ENCODE data around the gene CPNE7. TPM values are rescaled to one million over a fixed set of nuclear protein-coding genes. Genes with fewer than 3 reads are reported as not detected.
A peak's percentile ranks its signal among the peaks of the same experiment; 100 is the strongest.

The CPNE7 gene
- total and polyA plus RNA-seq, 2 of the 13 experiments (the other 11 are each of a cell fraction or from before 2014, with no cell fraction given), result 0.59 TPM; not detected in 1

DNA sequence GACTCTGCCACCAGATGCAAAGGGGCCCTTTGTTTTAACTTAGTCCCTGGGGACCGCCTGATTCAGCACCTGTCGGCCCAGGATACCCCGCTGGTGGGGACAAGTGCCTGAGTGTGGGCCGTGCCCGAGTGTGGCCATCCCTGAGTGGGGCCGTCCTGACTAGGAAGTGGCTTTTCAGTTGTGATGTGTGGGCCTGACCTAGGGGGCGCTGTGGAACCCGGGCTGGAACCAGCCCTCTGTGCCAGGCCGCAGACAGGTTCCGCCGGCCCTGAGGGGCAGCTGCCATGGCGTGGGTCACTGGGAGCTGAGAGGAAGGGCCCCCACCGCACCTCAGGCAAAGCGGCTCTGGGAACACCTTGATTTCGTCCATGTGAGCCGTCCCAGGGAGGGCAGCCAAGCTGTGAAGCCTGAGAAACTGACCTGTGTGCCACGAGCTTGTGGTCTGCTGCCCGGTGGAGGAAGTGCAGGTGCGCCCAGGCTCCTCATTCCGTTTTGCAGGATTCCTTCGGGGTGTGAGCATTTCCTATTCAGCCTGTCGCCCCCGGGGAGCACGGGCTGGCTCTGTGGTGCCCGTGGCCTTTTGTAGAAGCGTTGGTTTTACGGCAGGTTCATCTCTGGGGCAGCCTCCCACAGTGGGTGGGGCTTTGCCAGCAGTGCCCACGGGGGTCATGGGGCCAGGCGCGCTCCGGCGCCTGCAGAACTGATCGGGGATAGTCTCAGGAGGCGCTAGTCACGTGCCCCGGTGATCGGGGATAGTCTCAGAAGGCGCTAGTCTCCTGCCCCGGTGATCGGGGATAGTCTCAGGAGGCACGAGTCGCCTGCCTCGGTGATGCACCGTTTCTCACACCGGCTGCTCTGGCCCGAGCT, 9.8 kb upstream of the CPNE7 start:
- CTCF ChIA-PET (ENCODE audit: low intra/inter-chr PET ratio, low total read pairs), result no interaction called here
- no peak overlapping the region for H2AFZ ChIP-seq (ENCODE audit: low read length)
- peak; percentile 18 for ATAC-seq
- H3K27me3 ChIP-seq (ENCODE audit: control insufficient read depth in 1 of 2, insufficient read depth in 2 of 2, low read length in 2 of 2), result peaks cover 4 to 21% of the 10 kb centered on the region in 2 experiments; a peak in 3 of 5 replicates
- DNase-seq (ENCODE audit: low spot score), result peak; percentile 57
- peak overlapping the region in 1 of 3 experiments; percentile 50; a peak in 1 of 6 replicates for H3K4me3 ChIP-seq (replicated peaks in 1 of 3; ENCODE audit: insufficient read depth in 1 of 3, low read depth in 2 of 3, low read length in 3 of 3)
- peaks cover 57% of the 10 kb centered on the region for H3K4me1 ChIP-seq (ENCODE audit: insufficient read depth, low read length)
- in situ Hi-C loops (cut with HindIII; ENCODE audit: extremely low pct_ligation_motif_present, low pct_unique_long_range_greater_than_20kb) (no loop called here), intact Hi-C loops (cut with micrococcal nuclease; ENCODE audit: unreplicated experiment) (no loop called here)
- no peak for FAIRE-seq
- peaks cover 20% of the 10 kb centered on the region for H3K79me2 ChIP-seq (ENCODE audit: insufficient read depth, low read length)
- H3K9me3 ChIP-seq (ENCODE audit: low read length), result no peaks in the 10 kb centered on the region
- H3K27ac ChIP-seq (ENCODE audit: extremely low read length, insufficient read depth, low read length), result no peak overlapping the region
- WGBS (ENCODE audit: low lambda C conversion rate), result 18% methylated on average over 39 of the region's 46 CpGs
- BruUV-seq (replicated peaks), result no TSS peak
- peaks cover 57% of the 10 kb centered on the region for H4K20me1 ChIP-seq (ENCODE audit: insufficient read depth, low read length)
- peaks cover 23 to 35% of the 10 kb centered on the region in 2 experiments for H3K36me3 ChIP-seq (replicated peaks in 1 of 2; ENCODE audit: control insufficient read depth in 1 of 2, insufficient read depth in 2 of 2, low read length in 2 of 2)
- POLR2A ChIA-PET, result interaction anchor here (0.9 to 1.8 kb wide), 5 partner anchors 11 to 140 kb away, joined by 3 to 5 read pairs (median 4); partner anchors contain the start of gene CDK10
- H3K9ac ChIP-seq (ENCODE audit: insufficient read depth, low read depth, low read length), result peak overlapping the region; percentile 16; the same call in 1 of the 2 replicates
- peak overlapping the region; percentile 97 for H3K4me2 ChIP-seq (ENCODE audit: low read depth, low read length)
- TF ChIP-seq MIER2 (CRISPR knock-in tag; IDR thresholded peaks at IDR 0.05) (peak; percentile 29; the same call in 1 of the 2 replicates), ZNF121 (CRISPR knock-in tag; IDR thresholded peaks at IDR 0.05) (peak; percentile 65; the same call in 1 of the 2 replicates), KDM4B (CRISPR knock-in tag; IDR thresholded peaks at IDR 0.05) (peak; percentile 20; the same call in 1 of the 2 replicates), AGO2 (optimal IDR thresholded peaks at IDR 0.05; ENCODE audit: low read depth, low read length) (peak; percentile 100), ZNF263 (CRISPR knock-in tag; IDR thresholded peaks at IDR 0.05) (no peak), FOXP1 (IDR thresholded peaks at IDR 0.05) (no peak), FOXP1 (CRISPR knock-in tag; IDR thresholded peaks at IDR 0.05) (no peak), MXD4 (CRISPR knock-in tag; IDR thresholded peaks at IDR 0.05) (0 out of 2 replicates have a peak, but pooled peaks have one; percentile 8), FOXM1 (CRISPR knock-in tag; IDR thresholded peaks at IDR 0.05) (peak; percentile 74; the same call in 1 of the 2 replicates), HNF4G (IDR thresholded peaks at IDR 0.05; ENCODE audit: borderline replicate concordance, low read depth, low read length) (no peak), HNF4G (CRISPR knock-in tag; IDR thresholded peaks at IDR 0.05; ENCODE audit: borderline replicate concordance, low read depth) (peak; percentile 70; the same call in 1 of the 2 replicates)
- TF ChIP-seq, protein P1, sequence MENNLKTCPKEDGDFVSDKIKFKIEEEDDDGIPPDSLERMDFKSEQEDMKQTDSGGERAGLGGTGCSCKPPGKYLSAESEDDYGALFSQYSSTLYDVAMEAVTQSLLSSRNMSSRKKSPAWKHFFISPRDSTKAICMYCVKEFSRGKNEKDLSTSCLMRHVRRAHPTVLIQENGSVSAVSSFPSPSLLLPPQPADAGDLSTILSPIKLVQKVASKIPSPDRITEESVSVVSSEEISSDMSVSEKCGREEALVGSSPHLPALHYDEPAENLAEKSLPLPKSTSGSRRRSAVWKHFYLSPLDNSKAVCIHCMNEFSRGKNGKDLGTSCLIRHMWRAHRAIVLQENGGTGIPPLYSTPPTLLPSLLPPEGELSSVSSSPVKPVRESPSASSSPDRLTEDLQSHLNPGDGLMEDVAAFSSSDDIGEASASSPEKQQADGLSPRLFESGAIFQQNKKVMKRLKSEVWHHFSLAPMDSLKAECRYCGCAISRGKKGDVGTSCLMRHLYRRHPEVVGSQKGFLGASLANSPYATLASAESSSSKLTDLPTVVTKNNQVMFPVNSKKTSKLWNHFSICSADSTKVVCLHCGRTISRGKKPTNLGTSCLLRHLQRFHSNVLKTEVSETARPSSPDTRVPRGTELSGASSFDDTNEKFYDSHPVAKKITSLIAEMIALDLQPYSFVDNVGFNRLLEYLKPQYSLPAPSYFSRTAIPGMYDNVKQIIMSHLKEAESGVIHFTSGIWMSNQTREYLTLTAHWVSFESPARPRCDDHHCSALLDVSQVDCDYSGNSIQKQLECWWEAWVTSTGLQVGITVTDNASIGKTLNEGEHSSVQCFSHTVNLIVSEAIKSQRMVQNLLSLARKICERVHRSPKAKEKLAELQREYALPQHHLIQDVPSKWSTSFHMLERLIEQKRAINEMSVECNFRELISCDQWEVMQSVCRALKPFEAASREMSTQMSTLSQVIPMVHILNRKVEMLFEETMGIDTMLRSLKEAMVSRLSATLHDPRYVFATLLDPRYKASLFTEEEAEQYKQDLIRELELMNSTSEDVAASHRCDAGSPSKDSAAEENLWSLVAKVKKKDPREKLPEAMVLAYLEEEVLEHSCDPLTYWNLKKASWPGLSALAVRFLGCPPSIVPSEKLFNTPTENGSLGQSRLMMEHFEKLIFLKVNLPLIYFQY (CRISPR knock-in tag; IDR thresholded peaks at IDR 0.05; ENCODE audit: borderline replicate concordance), result 0 out of 2 replicates have a peak, but pooled peaks have one; percentile 47
- TF ChIP-seq, protein P2, sequence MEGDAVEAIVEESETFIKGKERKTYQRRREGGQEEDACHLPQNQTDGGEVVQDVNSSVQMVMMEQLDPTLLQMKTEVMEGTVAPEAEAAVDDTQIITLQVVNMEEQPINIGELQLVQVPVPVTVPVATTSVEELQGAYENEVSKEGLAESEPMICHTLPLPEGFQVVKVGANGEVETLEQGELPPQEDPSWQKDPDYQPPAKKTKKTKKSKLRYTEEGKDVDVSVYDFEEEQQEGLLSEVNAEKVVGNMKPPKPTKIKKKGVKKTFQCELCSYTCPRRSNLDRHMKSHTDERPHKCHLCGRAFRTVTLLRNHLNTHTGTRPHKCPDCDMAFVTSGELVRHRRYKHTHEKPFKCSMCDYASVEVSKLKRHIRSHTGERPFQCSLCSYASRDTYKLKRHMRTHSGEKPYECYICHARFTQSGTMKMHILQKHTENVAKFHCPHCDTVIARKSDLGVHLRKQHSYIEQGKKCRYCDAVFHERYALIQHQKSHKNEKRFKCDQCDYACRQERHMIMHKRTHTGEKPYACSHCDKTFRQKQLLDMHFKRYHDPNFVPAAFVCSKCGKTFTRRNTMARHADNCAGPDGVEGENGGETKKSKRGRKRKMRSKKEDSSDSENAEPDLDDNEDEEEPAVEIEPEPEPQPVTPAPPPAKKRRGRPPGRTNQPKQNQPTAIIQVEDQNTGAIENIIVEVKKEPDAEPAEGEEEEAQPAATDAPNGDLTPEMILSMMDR (CRISPR knock-in tag; IDR thresholded peaks at IDR 0.05), result peak; percentile 93
- TF ChIP-seq, protein P3, sequence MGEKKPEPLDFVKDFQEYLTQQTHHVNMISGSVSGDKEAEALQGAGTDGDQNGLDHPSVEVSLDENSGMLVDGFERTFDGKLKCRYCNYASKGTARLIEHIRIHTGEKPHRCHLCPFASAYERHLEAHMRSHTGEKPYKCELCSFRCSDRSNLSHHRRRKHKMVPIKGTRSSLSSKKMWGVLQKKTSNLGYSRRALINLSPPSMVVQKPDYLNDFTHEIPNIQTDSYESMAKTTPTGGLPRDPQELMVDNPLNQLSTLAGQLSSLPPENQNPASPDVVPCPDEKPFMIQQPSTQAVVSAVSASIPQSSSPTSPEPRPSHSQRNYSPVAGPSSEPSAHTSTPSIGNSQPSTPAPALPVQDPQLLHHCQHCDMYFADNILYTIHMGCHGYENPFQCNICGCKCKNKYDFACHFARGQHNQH (CRISPR knock-in tag; IDR thresholded peaks at IDR 0.05), result peak; percentile 61; the same call in 1 of the 2 replicates
- TF ChIP-seq, protein P4, sequence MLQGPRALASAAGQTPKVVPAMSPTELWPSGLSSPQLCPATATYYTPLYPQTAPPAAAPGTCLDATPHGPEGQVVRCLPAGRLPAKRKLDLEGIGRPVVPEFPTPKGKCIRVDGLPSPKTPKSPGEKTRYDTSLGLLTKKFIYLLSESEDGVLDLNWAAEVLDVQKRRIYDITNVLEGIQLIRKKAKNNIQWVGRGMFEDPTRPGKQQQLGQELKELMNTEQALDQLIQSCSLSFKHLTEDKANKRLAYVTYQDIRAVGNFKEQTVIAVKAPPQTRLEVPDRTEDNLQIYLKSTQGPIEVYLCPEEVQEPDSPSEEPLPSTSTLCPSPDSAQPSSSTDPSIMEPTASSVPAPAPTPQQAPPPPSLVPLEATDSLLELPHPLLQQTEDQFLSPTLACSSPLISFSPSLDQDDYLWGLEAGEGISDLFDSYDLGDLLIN (CRISPR knock-in tag; IDR thresholded peaks at IDR 0.05; ENCODE audit: borderline replicate concordance), result 0 out of 2 replicates have a peak, but pooled peaks have one; percentile 11

Data from HepG2 (cell line).